ENCODE data around the gene JPH2. TPM values are rescaled to one million over a fixed set of nuclear protein-coding genes. Genes with fewer than 3 reads are reported as not detected.

JPH2 gene
- total RNA-seq, 1 donor from 2014 or later: 0.80 TPM

- Mint-ChIP-seq H3K9me3 (ENCODE audit: unreplicated experiment) (no peaks in the 10 kb centered on the region), H3K4me3 (ENCODE audit: unreplicated experiment) (no peak overlapping the region), H3K36me3 (ENCODE audit: low read depth, unreplicated experiment) (peaks cover 4% of the 10 kb centered on the region), H3K27me3 (ENCODE audit: unreplicated experiment) (peaks cover 3% of the 10 kb centered on the region), H3K27ac (ENCODE audit: unreplicated experiment) (no peak overlapping the region), H3K4me1 (ENCODE audit: unreplicated experiment) (peaks cover 32% of the 10 kb centered on the region)
- peak; percentile 97 for TF ChIP-seq CTCF (IDR thresholded peaks at IDR 0.05; ENCODE audit: unreplicated experiment)
- DNase-seq (ENCODE audit: low spot score): peak; percentile 75
These were observed 106.2 kb downstream of the JPH2 start for GRCh38 chr20:44080646-44081267.

GRCh38 chr20:44080064-44080463 is 106.9 kb downstream of the JPH2 start:
- peaks cover 29% of the 10 kb centered on the region for H3K4me1 Mint-ChIP-seq (ENCODE audit: unreplicated experiment)
- H3K9me3 Mint-ChIP-seq (ENCODE audit: unreplicated experiment): no peaks in the 10 kb centered on the region
- H3K4me3 Mint-ChIP-seq (ENCODE audit: unreplicated experiment): no peak overlapping the region
- peaks cover 4% of the 10 kb centered on the region for H3K36me3 Mint-ChIP-seq (ENCODE audit: low read depth, unreplicated experiment)
- no peak overlapping the region for H3K27ac Mint-ChIP-seq (ENCODE audit: unreplicated experiment)
- H3K27me3 Mint-ChIP-seq (ENCODE audit: unreplicated experiment): peaks cover 4% of the 10 kb centered on the region
- TF ChIP-seq CTCF (IDR thresholded peaks at IDR 0.05; ENCODE audit: unreplicated experiment): no peak
- no peak for DNase-seq (ENCODE audit: low spot score)

GRCh38 chr20:44079291-44079690 is 107.7 kb downstream of the JPH2 start:
- Mint-ChIP-seq H3K4me3 (ENCODE audit: unreplicated experiment) (no peak overlapping the region), H3K4me1 (ENCODE audit: unreplicated experiment) (peaks cover 27% of the 10 kb centered on the region), H3K36me3 (ENCODE audit: low read depth, unreplicated experiment) (peaks cover 4% of the 10 kb centered on the region), H3K27me3 (ENCODE audit: unreplicated experiment) (peaks cover 3% of the 10 kb centered on the region), H3K9me3 (ENCODE audit: unreplicated experiment) (no peaks in the 10 kb centered on the region), H3K27ac (ENCODE audit: unreplicated experiment) (no peak overlapping the region)
- no peak for TF ChIP-seq CTCF (IDR thresholded peaks at IDR 0.05; ENCODE audit: unreplicated experiment)
- no peak for DNase-seq (ENCODE audit: low spot score)

GRCh38 chr20:44075950-44076232 is 111.1 kb downstream of the JPH2 start:
- no peak for TF ChIP-seq CTCF (IDR thresholded peaks at IDR 0.05; ENCODE audit: unreplicated experiment)
- Mint-ChIP-seq H3K36me3 (ENCODE audit: low read depth, unreplicated experiment) (no peaks in the 10 kb centered on the region), H3K9me3 (ENCODE audit: unreplicated experiment) (no peaks in the 10 kb centered on the region), H3K4me1 (ENCODE audit: unreplicated experiment) (peaks cover 19% of the 10 kb centered on the region), H3K27ac (ENCODE audit: unreplicated experiment) (no peak overlapping the region), H3K27me3 (ENCODE audit: unreplicated experiment) (peaks cover 3% of the 10 kb centered on the region), H3K4me3 (ENCODE audit: unreplicated experiment) (no peak overlapping the region)
- no peak for DNase-seq (ENCODE audit: low spot score)

GRCh38 chr20:44075191-44075949 is 111.6 kb downstream of the JPH2 start:
- Mint-ChIP-seq H3K36me3 (ENCODE audit: low read depth, unreplicated experiment) (no peaks in the 10 kb centered on the region), H3K4me1 (ENCODE audit: unreplicated experiment) (peaks cover 14% of the 10 kb centered on the region), H3K27ac (ENCODE audit: unreplicated experiment) (peak overlapping the region; percentile 28), H3K4me3 (ENCODE audit: unreplicated experiment) (no peak overlapping the region), H3K9me3 (ENCODE audit: unreplicated experiment) (no peaks in the 10 kb centered on the region), H3K27me3 (ENCODE audit: unreplicated experiment) (peaks cover 2% of the 10 kb centered on the region)
- no peak for TF ChIP-seq CTCF (IDR thresholded peaks at IDR 0.05; ENCODE audit: unreplicated experiment)
- DNase-seq (ENCODE audit: low spot score): no peak
